Measurements from ENCODE around the gene CBFA2T3.

CBFA2T3 gene

GRCh38 chr16:88866151-88866920 lies 110.7 kb downstream of the CBFA2T3 start, which contains the start of gene PABPN1L:
Gene PABPN1L (minus strand): TSS chr16:88866660. CDS start chr16:88866606, 54 bp downstream.
- no peak for DNase-seq (ENCODE audit: low read depth in 1 of 2, low spot score in 1 of 2)
- H3K4me3 ChIP-seq (replicated peaks; ENCODE audit: insufficient read depth, low read length) = no peak within 1 kb of the TSS
- TF ChIP-seq CTCF (IDR thresholded peaks at IDR 0.05; ENCODE audit: insufficient read depth, low read length) (no peak), GABPA (IDR thresholded peaks at IDR 0.05; ENCODE audit: low read depth) (no peak), SPI1 (IDR thresholded peaks at IDR 0.05; ENCODE audit: borderline replicate concordance, low read depth) (no peak), POLR2AphosphoS5 (IDR thresholded peaks at IDR 0.05; ENCODE audit: low read depth) (no peak)
- TF ChIP-seq, protein P1, sequence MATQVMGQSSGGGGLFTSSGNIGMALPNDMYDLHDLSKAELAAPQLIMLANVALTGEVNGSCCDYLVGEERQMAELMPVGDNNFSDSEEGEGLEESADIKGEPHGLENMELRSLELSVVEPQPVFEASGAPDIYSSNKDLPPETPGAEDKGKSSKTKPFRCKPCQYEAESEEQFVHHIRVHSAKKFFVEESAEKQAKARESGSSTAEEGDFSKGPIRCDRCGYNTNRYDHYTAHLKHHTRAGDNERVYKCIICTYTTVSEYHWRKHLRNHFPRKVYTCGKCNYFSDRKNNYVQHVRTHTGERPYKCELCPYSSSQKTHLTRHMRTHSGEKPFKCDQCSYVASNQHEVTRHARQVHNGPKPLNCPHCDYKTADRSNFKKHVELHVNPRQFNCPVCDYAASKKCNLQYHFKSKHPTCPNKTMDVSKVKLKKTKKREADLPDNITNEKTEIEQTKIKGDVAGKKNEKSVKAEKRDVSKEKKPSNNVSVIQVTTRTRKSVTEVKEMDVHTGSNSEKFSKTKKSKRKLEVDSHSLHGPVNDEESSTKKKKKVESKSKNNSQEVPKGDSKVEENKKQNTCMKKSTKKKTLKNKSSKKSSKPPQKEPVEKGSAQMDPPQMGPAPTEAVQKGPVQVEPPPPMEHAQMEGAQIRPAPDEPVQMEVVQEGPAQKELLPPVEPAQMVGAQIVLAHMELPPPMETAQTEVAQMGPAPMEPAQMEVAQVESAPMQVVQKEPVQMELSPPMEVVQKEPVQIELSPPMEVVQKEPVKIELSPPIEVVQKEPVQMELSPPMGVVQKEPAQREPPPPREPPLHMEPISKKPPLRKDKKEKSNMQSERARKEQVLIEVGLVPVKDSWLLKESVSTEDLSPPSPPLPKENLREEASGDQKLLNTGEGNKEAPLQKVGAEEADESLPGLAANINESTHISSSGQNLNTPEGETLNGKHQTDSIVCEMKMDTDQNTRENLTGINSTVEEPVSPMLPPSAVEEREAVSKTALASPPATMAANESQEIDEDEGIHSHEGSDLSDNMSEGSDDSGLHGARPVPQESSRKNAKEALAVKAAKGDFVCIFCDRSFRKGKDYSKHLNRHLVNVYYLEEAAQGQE (IDR thresholded peaks at IDR 0.05; ENCODE audit: insufficient replicate concordance, low read depth) = no peak
- no peaks in the 10 kb centered on the region for H3K27me3 ChIP-seq (ENCODE audit: insufficient read depth, poor library complexity, severe bottlenecking)
- no peak within 1 kb of the TSS for H3K27ac ChIP-seq (replicated peaks)

- no peak overlapping the region for H3K27ac ChIP-seq (replicated peaks)
- H3K4me3 ChIP-seq (replicated peaks; ENCODE audit: insufficient read depth, low read length) = no peak overlapping the region
- H3K27me3 ChIP-seq (ENCODE audit: insufficient read depth, poor library complexity, severe bottlenecking) = no peaks in the 10 kb centered on the region
- DNase-seq (ENCODE audit: low read depth in 1 of 2, low spot score in 1 of 2) = no peak
- TF ChIP-seq, protein P1 (IDR thresholded peaks at IDR 0.05; ENCODE audit: insufficient replicate concordance, low read depth) = no peak
- TF ChIP-seq SPI1 (IDR thresholded peaks at IDR 0.05; ENCODE audit: borderline replicate concordance, low read depth) (no peak), CTCF (IDR thresholded peaks at IDR 0.05; ENCODE audit: insufficient read depth, low read length) (no peak), GABPA (IDR thresholded peaks at IDR 0.05; ENCODE audit: low read depth) (no peak), POLR2AphosphoS5 (IDR thresholded peaks at IDR 0.05; ENCODE audit: low read depth) (no peak)
Observed at GRCh38 chr16:88865742-88866141, 111.3 kb downstream of the CBFA2T3 start.

DNA sequence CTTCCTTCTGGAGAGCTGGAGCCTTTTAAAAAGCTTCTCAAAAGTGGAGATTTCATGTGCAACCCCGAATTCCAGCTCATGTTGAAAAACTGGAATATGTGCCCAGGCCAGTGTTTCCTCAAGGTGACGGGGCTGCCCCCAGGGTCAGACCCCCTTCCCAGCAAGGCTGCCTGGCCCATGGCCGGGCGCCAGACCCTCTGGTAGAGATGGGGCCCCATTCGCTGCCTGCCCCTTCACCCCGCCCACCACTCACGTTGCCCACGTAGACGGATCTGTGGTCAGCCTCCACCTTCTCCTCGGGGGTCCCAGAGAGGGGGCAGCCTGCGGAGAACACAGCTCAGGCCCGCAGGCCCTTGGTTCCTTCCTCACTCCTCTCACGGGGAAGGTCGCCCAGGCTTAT lies 111.7 kb downstream of the CBFA2T3 start:
- no peak overlapping the region for H3K4me3 ChIP-seq (replicated peaks; ENCODE audit: insufficient read depth, low read length)
- H3K27ac ChIP-seq (replicated peaks) = no peak overlapping the region
- no peak for TF ChIP-seq SPI1 (IDR thresholded peaks at IDR 0.05; ENCODE audit: borderline replicate concordance, low read depth)
- TF ChIP-seq CTCF (IDR thresholded peaks at IDR 0.05; ENCODE audit: insufficient read depth, low read length) = no peak
- TF ChIP-seq POLR2AphosphoS5 (IDR thresholded peaks at IDR 0.05; ENCODE audit: low read depth) = no peak
- TF ChIP-seq, protein P1 (IDR thresholded peaks at IDR 0.05; ENCODE audit: insufficient replicate concordance, low read depth) = no peak
- no peak for TF ChIP-seq GABPA (IDR thresholded peaks at IDR 0.05; ENCODE audit: low read depth)
- no peak for DNase-seq (ENCODE audit: low read depth in 1 of 2, low spot score in 1 of 2)
- no peaks in the 10 kb centered on the region for H3K27me3 ChIP-seq (ENCODE audit: insufficient read depth, poor library complexity, severe bottlenecking)

Measured in HL-60 (cell line).